K562 (cell line): Measurements from ENCODE around the gene COL4A6. TPM values are rescaled to one million over a fixed set of nuclear protein-coding genes. Genes with fewer than 3 reads are reported as not detected.

ENCODE experiments used
- ATAC-seq: fragments of 200-7000 bp; cut with Tn5 transposase; 3 replicates; pipeline ENCODE4 v1.9.1; 2020; ENCODE audit warnings: moderate library complexity
- BruUV-seq: library from RNA; stranded (reverse); fragments of 400-500 nt; replicated peaks from 2 replicates; lab custom pipeline; 2021; lab: Mats Ljungman, UMichigan
- CTCF ChIA-PET: fragments of 300-600 bp; formaldehyde crosslinking; extraction: SDS; loops from one replicate; lab custom pipeline; 2021; ENCODE audit warnings: low intra/inter-chr PET ratio; lab: Yijun Ruan, JAX
- POLR2A ChIA-PET: fragments of 300-600, 350-650 bp; sonication (Branson Sonifier 250); formaldehyde crosslinking; extraction: SDS; loops from one replicate; lab custom pipeline; 2021; ENCODE audit warnings: antibody characterized with exemption, inconsistent platforms; lab: Yijun Ruan, JAX
- DNase-seq, 4 experiments: peaks; one replicate each; pipeline versions ENCODE4 v3.0.0 to v3.0.0-alpha.2; 2011 to 2018; ENCODE audit warnings: low spot score in 3 of 4, mixed read lengths in 3 of 4; ENCODE audit errors: extremely low read depth in 1 of 4
- FAIRE-seq: peaks from 2 replicates; lab custom pipeline; 2011; peaks lifted over from hg19 to GRCh38; lab: Jason Lieb, UNC
- H2AFZ ChIP-seq: 2 replicates; pipeline ENCODE4 v1.6.0; 2011; ENCODE audit warnings: low read depth, low read length, control low read depth, inconsistent platforms
- H3K27ac ChIP-seq: fragments of 200-600 bp; 3 replicates; pipeline ENCODE4 v1.8.0; 2011; ENCODE audit warnings: low read depth, mild to moderate bottlenecking, control low read depth, inconsistent platforms, low read length, moderate library complexity, mixed read lengths; ENCODE audit errors: extremely low read depth
- H3K27me3 ChIP-seq, 2 experiments: fragments of 300-600 bp in 1 of 2; 2 replicates in 1 of 2; 3 replicates in 1 of 2; pipeline versions ENCODE4 v1.6.0 to v1.8.0; 2011; ENCODE audit warnings: inconsistent platforms in 2 of 2, low read length in 2 of 2, mild to moderate bottlenecking in 1 of 2, mixed read lengths in 1 of 2, moderate library complexity in 1 of 2; ENCODE audit not compliant: control insufficient read depth in 2 of 2, insufficient read depth in 2 of 2
- H3K36me3 ChIP-seq: fragments of 300-600 bp; 3 replicates; pipeline ENCODE4 v1.8.0; 2011; ENCODE audit warnings: mild to moderate bottlenecking, low read length, inconsistent platforms; ENCODE audit not compliant: control insufficient read depth, insufficient read depth
- H3K4me1 ChIP-seq, 2 experiments: fragments of 200-600 bp in 1 of 2; replicated peaks in 1 of 2; 2 replicates in 1 of 2; 3 replicates in 1 of 2; pipeline versions ENCODE4 v1.5.1 to v1.8.0; 2011; ENCODE audit warnings: inconsistent platforms in 2 of 2, low read length in 2 of 2, mild to moderate bottlenecking in 1 of 2, mixed read lengths in 1 of 2, moderate library complexity in 1 of 2; ENCODE audit not compliant: control insufficient read depth in 2 of 2, insufficient read depth in 2 of 2
- H3K4me2 ChIP-seq: 2 replicates; pipeline ENCODE4 v1.6.1; 2011; ENCODE audit warnings: low read length, control low read depth, inconsistent platforms, mixed read lengths; ENCODE audit not compliant: insufficient read depth
- H3K4me3 ChIP-seq: fragments of 200-600 bp; sonication (generic), shearing (Covaris generic); 2 replicates; pipeline ENCODE4 v1.5.1; 2016; ENCODE audit warnings: control low read depth, inconsistent platforms
- H3K79me2 ChIP-seq: fragments of 200-600 bp; 3 replicates; pipeline ENCODE4 v1.8.0; 2011; ENCODE audit warnings: low read length, inconsistent platforms; ENCODE audit not compliant: control insufficient read depth, insufficient read depth
- H3K9ac ChIP-seq, 2 experiments: 2 replicates each; pipeline versions ENCODE4 v1.6.0 to v1.6.1; 2011; ENCODE audit warnings: low read depth in 2 of 2, low read length in 2 of 2, control low read depth in 1 of 2, inconsistent platforms in 1 of 2, mild to moderate bottlenecking in 1 of 2, mixed read lengths in 1 of 2; ENCODE audit not compliant: insufficient read depth in 1 of 2
- H3K9me1 ChIP-seq: one replicate; pipeline ENCODE4 v1.6.0; 2011; ENCODE audit warnings: inconsistent platforms, mild to moderate bottlenecking, low read length, moderate library complexity; ENCODE audit not compliant: control insufficient read depth, insufficient read depth
- H3K9me3 ChIP-seq: replicated peaks from 2 replicates; pipeline ENCODE4 v1.5.1; 2011; ENCODE audit warnings: low read depth, low read length, inconsistent platforms; ENCODE audit not compliant: control insufficient read depth, insufficient read depth
- H4K20me1 ChIP-seq: replicated peaks from 2 replicates; pipeline ENCODE4 v1.6.1; 2011; ENCODE audit warnings: low read length, inconsistent platforms, mixed read lengths; ENCODE audit not compliant: control insufficient read depth, insufficient read depth
- HDAC6 ChIP-seq: IDR thresholded peaks from 2 replicates; pipeline ENCODE4 v1.6.1; 2012; ENCODE audit warnings: low read depth, mild to moderate bottlenecking, control low read depth, inconsistent platforms, low read length, moderate library complexity
- HEY1 ChIP-seq: fragments of 250-450 bp; sonication (Bioruptor Pico); IDR thresholded peaks from 2 replicates; pipeline ENCODE4 v1.5.0; 2020; ENCODE audit warnings: mild to moderate bottlenecking, moderate library complexity, borderline replicate concordance
- NR2C2 ChIP-seq, 2 experiments: fragments of 200-800 bp in 1 of 2; sonication (Bioruptor generic) in 1 of 2; sonication (generic) in 1 of 2; formaldehyde crosslinking in 1 of 2; IDR thresholded peaks; 2 replicates each; pipeline versions ENCODE4 v1.6.1 to v1.8.0; 2016 to 2022; ENCODE audit warnings: mild to moderate bottlenecking in 1 of 2, missing compliant biosample characterization in 1 of 2, missing genetic modification characterization in 1 of 2, missing genetic modification reagents in 1 of 2
- SMARCA4 ChIP-seq: fragments of 450-650 bp; IDR thresholded peaks from 2 replicates; pipeline ENCODE4 v1.6.1; 2016
- ZBTB9 ChIP-seq: fragments of 450-650 bp; formaldehyde crosslinking; IDR thresholded peaks from 2 replicates; pipeline ENCODE4 v1.4.0; 2020; ENCODE audit warnings: mild to moderate bottlenecking, moderate library complexity
- ZHX1 ChIP-seq: fragments of 150-350 bp; conservative IDR thresholded peaks from 2 replicates; pipeline ENCODE4 v1.6.1; 2014; ENCODE audit warnings: low read length
- ZNF318 ChIP-seq, 2 experiments: fragments of 450-650 bp; IDR thresholded peaks; 2 replicates each; pipeline ENCODE4 v1.6.1; 2016; ENCODE audit warnings: mild to moderate bottlenecking in 2 of 2, borderline replicate concordance in 1 of 2, low read depth in 1 of 2, moderate library complexity in 1 of 2
- ZNF696 ChIP-seq: fragments of 250-450 bp; sonication (Bioruptor Pico); conservative IDR thresholded peaks from 2 replicates; pipeline ENCODE4 v1.4.0; 2020; ENCODE audit warnings: mild to moderate bottlenecking, moderate library complexity
- WGBS: fragments of 100-300 bp; shearing (Covaris generic); methylation state at CpG from one replicate; pipeline ENCODE4 v1.1.6; 2016; ENCODE audit warnings: low coverage, mixed read lengths; ENCODE audit not compliant: insufficient coverage; ENCODE audit errors: missing lambda C conversion rate; 5-methylcytosine and 5-hydroxymethylcytosine counted together
- in situ Hi-C: fragments of 300-500 bp; cut with MboI; formaldehyde crosslinking; loops from 4 replicates; pipeline ENCODE4 v1.15.0; 2018; ENCODE audit warnings: inconsistent platforms, mixed read lengths
- intact Hi-C: fragments of 100-400 bp; cut with micrococcal nuclease; formaldehyde crosslinking; loops from 2 replicates; pipeline ENCODE4 v1.14.2; 2022
- polyA plus RNA-seq, 8 experiments: library from polyadenylated mRNA; depleted of rRNA in 4 of 8; stranded (reverse) in 5 of 8; unstranded in 3 of 8; fragments of >200 nt; fragmentation: Nextera tagmentation in 2 of 8; fragmentation: Illumina TruSeq in 1 of 8; extraction: Ambion mirVana in 2 of 8; extraction: Trizol in 1 of 8; gene quantifications; 2 replicates each; pipeline versions ENCODE4 v1.2.1 to v1.2.3, GENCODE V29; 2011 to 2014; ENCODE audit warnings: inconsistent platforms in 1 of 8, missing spikeins in 1 of 8
- total RNA-seq, 7 experiments: library from RNA; depleted of rRNA in 6 of 7; stranded (reverse); fragments of >200 nt in 6 of 7; fragmentation: Illumina TruSeq in 2 of 7; extraction: Trizol in 2 of 7; gene quantifications; 2 replicates each; pipeline versions ENCODE4 v1.2.1 to v1.2.3, GENCODE V29; 2011 to 2021; ENCODE audit warnings: low replicate concordance in 1 of 7

Gene COL4A6
- total and polyA plus RNA-seq, 9 of the 15 experiments (the other 6 are each of a cell fraction or from before 2014, with no cell fraction given) = 0.02 to 0.05 TPM; not detected in 7

GRCh38 chrX:108246304-108246954, 191.8 kb downstream of the COL4A6 start:
- H4K20me1 ChIP-seq = no peaks in the 10 kb centered on the region
- no peaks in the 10 kb centered on the region for H3K36me3 ChIP-seq
- FAIRE-seq = no peak
- no peak overlapping the region for H2AFZ ChIP-seq
- H3K27ac ChIP-seq = no peak overlapping the region
- no TSS peak for BruUV-seq
- POLR2A ChIA-PET = no interaction called here
- H3K27me3 ChIP-seq = no peaks in the 10 kb centered on the region
- H3K9ac ChIP-seq = no peak overlapping the region
- CTCF ChIA-PET = no interaction called here
- H3K9me1 ChIP-seq = no peaks in the 10 kb centered on the region
- H3K4me2 ChIP-seq = no peak overlapping the region
- in situ Hi-C loops (no loop called here), intact Hi-C loops (no loop called here)
- no peaks in the 10 kb centered on the region for H3K4me1 ChIP-seq
- H3K9me3 ChIP-seq = no peaks in the 10 kb centered on the region
- 0% methylated on average over 3 of the region's 3 CpGs for WGBS
- TF ChIP-seq ZNF318 (IDR thresholded peaks at IDR 0.05; ENCODE audit: borderline replicate concordance in 1 of 2, low read depth in 1 of 2) (no peak), ZHX1 (no peak), HEY1 (CRISPR knock-in tag) (no peak), ZNF696 (CRISPR knock-in tag) (no peak), NR2C2 (CRISPR knock-in tag; IDR thresholded peaks at IDR 0.05) (no peak), NR2C2 (tag; IDR thresholded peaks at IDR 0.05) (no peak), ZBTB9 (CRISPR knock-in tag) (no peak), SMARCA4 (no peak), HDAC6 (no peak)
- TF ChIP-seq, all 486 proteins: peak for 0
- no peak for ATAC-seq
- no peak for DNase-seq
- Histone ChIP-seq H3K79me2 (no peaks in the 10 kb centered on the region), H3K4me3 (no peak overlapping the region)
